Measurements from ENCODE around the gene GPC5. TPM values are rescaled to one million over a fixed set of nuclear protein-coding genes. Genes with fewer than 3 reads are reported as not detected.

GPC5 gene
- total and polyA plus RNA-seq, 2 donors (not counting 3 experiments of a cell fraction or from before 2014, with no cell fraction given): 0.59 to 0.97 TPM

DNA sequence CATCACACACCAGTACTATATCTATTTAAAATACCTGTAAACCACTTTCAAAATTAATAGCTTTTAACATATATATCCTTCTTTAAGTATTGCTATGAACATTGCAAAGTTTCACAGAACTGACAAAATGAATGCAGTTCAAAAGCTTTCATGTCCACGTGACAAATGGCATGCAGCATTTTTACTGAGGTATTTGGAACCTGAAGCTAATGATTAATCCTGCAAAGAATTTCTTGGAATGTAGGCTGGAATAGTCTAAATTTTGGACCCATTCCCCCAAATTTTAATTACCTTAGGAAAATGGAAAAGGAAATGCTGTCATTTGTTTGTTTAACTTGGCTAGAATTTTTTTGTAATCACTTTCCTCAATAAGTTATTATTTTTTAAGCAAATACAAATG lies 1404.4 kb downstream of the GPC5 start:
- ChIA-PET POLR2A (no interaction called here), CTCF (no interaction called here)
- H3K4me2 ChIP-seq (ENCODE audit: insufficient read depth, low read length): no peak overlapping the region
- no peaks in the 10 kb centered on the region for H3K9me1 ChIP-seq (replicated peaks; ENCODE audit: control insufficient read depth, extremely low read depth, insufficient read depth, low read length)
- no peak for FAIRE-seq
- no TSS peak for BruUV-seq (replicated peaks)
- no peak overlapping the region for H2AFZ ChIP-seq (ENCODE audit: low read depth, low read length)
- H3K9me3 ChIP-seq (replicated peaks; ENCODE audit: control insufficient read depth, insufficient read depth, low read length): peaks cover 3% of the 10 kb centered on the region
- H3K27me3 ChIP-seq (ENCODE audit: control insufficient read depth in 2 of 2, insufficient read depth in 2 of 2, low read length in 2 of 2): no peaks in the 10 kb centered on the region
- H3K4me1 ChIP-seq (ENCODE audit: control insufficient read depth, extremely low read depth, insufficient read depth, low read length): no peaks in the 10 kb centered on the region
- no peak for TF ChIP-seq JUN (IDR thresholded peaks at IDR 0.05; ENCODE audit: borderline replicate concordance, insufficient read depth, insufficient read length, low read depth)
- TF ChIP-seq, protein P1, sequence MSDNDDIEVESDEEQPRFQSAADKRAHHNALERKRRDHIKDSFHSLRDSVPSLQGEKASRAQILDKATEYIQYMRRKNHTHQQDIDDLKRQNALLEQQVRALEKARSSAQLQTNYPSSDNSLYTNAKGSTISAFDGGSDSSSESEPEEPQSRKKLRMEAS (IDR thresholded peaks at IDR 0.05; ENCODE audit: insufficient read depth, insufficient read length): no peak
- no peak for TF ChIP-seq FOS (IDR thresholded peaks at IDR 0.05; ENCODE audit: borderline replicate concordance, insufficient read depth, low read length)
- no peak for TF ChIP-seq EZH2 (IDR thresholded peaks at IDR 0.05; ENCODE audit: borderline replicate concordance, low read depth, low read length, severe bottlenecking)
- no peak for TF ChIP-seq MYC (IDR thresholded peaks at IDR 0.05; ENCODE audit: low read depth, low read length)
- TF ChIP-seq, protein P2, sequence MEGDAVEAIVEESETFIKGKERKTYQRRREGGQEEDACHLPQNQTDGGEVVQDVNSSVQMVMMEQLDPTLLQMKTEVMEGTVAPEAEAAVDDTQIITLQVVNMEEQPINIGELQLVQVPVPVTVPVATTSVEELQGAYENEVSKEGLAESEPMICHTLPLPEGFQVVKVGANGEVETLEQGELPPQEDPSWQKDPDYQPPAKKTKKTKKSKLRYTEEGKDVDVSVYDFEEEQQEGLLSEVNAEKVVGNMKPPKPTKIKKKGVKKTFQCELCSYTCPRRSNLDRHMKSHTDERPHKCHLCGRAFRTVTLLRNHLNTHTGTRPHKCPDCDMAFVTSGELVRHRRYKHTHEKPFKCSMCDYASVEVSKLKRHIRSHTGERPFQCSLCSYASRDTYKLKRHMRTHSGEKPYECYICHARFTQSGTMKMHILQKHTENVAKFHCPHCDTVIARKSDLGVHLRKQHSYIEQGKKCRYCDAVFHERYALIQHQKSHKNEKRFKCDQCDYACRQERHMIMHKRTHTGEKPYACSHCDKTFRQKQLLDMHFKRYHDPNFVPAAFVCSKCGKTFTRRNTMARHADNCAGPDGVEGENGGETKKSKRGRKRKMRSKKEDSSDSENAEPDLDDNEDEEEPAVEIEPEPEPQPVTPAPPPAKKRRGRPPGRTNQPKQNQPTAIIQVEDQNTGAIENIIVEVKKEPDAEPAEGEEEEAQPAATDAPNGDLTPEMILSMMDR (IDR thresholded peaks at IDR 0.05; ENCODE audit: extremely low read depth in 1 of 2, insufficient read depth in 1 of 2, low read depth in 1 of 2, low read length in 2 of 2): no peak
- no peak for TF ChIP-seq GATA2 (IDR thresholded peaks at IDR 0.05; ENCODE audit: insufficient read depth, insufficient read length, low read depth, low read length)
- TF ChIP-seq POLR2AphosphoS5 (IDR thresholded peaks at IDR 0.05; ENCODE audit: insufficient read depth, low read depth, low read length): no peak
- TF ChIP-seq POLR2A (IDR thresholded peaks at IDR 0.05; ENCODE audit: low read depth, low read length): no peak
- no peaks in the 10 kb centered on the region for H3K79me2 ChIP-seq (ENCODE audit: control insufficient read depth, insufficient read depth, low read length)
- no peak overlapping the region for H3K27ac ChIP-seq (ENCODE audit: insufficient read depth, low read depth, low read length)
- dilution Hi-C loops (cut with MboI; ENCODE audit: extremely low pct_ligation_motif_present, low sequenced_read_pairs) (no loop called here), intact Hi-C loops (cut with micrococcal nuclease) (no loop called here)
- H4K20me1 ChIP-seq (replicated peaks; ENCODE audit: control insufficient read depth, extremely low read depth, insufficient read depth, low read length): no peaks in the 10 kb centered on the region
- no peak overlapping the region for H3K4me3 ChIP-seq (replicated peaks in 1 of 3; ENCODE audit: insufficient read depth in 1 of 3, low read depth in 1 of 3, low read length in 3 of 3)
- H3K9ac ChIP-seq (replicated peaks; ENCODE audit: extremely low read depth, insufficient read depth, low read length): no peak overlapping the region
- no peak for DNase-seq (ENCODE audit: low read depth, low spot score)
- H3K36me3 ChIP-seq (ENCODE audit: control insufficient read depth in 2 of 2, extremely low read depth in 1 of 2, insufficient read depth in 2 of 2, low read length in 2 of 2): no peaks in the 10 kb centered on the region

Data from endothelial cell of umbilical vein (primary cell).